Epithelial cell of proximal tubule (primary cell): ENCODE results near the gene PHRF1. TPM values are rescaled to one million over a fixed set of nuclear protein-coding genes. Genes with fewer than 3 reads are reported as not detected.

ENCODE experiments used
- DNase-seq: peaks from one replicate; pipeline ENCODE4 v3.0.0-alpha.2; 2011; ENCODE audit warnings: low read depth
- H3K4me3 ChIP-seq: 2 replicates; pipeline ENCODE4 v1.5.1; 2011; ENCODE audit warnings: low read depth, mild to moderate bottlenecking, low read length
- total RNA-seq: library from RNA; depleted of rRNA; stranded (reverse); fragments of >200 nt; gene quantifications from 2 replicates; pipeline ENCODE4 v1.2.3, GENCODE V29; 2015
- TF ChIP-seq, protein P1 (sequence below): conservative IDR thresholded peaks from 2 replicates; pipeline ENCODE4 v1.5.1; 2012; ENCODE audit warnings: low read depth, mild to moderate bottlenecking, low read length

The PHRF1 gene
- total RNA-seq, 1 donor from 2014 or later: 24.2 TPM

DNA sequence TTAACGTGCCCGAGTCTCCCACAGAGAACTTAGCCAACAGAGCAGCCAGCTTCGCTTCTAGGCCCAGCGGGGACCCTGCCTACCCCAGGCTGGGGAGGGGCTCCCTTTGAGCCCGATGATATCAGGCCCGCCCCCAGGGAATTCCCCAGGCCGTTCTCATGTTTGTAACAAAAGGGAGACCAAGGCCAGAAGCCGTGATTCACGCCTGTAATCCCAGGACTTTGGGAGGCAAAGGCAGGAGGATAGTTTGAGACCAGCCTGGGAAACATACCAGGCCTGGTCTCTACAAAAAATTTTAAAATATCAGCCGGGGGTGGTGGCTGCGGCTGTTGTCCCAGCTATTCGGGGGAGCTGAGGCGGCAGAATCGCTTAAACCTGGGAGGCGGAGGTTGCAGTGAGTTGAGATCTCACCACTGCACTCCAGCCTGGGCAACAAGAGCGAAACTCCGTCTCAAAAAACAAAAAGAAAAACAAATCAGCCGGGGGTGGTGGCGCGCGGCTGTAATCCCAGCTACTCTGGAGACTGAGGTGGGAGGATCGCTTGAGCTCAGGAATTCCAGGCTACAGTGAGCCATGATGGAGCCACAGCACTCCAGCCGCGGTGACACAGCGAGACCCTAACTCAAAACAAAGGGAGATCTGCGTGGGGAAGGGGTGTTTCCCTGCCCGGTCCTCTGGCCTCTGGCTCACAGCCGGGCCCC lies 62.5 kb downstream of the PHRF1 start:
- DNase-seq: no peak
- H3K4me3 ChIP-seq: no peak overlapping the region
- TF ChIP-seq, protein P1, sequence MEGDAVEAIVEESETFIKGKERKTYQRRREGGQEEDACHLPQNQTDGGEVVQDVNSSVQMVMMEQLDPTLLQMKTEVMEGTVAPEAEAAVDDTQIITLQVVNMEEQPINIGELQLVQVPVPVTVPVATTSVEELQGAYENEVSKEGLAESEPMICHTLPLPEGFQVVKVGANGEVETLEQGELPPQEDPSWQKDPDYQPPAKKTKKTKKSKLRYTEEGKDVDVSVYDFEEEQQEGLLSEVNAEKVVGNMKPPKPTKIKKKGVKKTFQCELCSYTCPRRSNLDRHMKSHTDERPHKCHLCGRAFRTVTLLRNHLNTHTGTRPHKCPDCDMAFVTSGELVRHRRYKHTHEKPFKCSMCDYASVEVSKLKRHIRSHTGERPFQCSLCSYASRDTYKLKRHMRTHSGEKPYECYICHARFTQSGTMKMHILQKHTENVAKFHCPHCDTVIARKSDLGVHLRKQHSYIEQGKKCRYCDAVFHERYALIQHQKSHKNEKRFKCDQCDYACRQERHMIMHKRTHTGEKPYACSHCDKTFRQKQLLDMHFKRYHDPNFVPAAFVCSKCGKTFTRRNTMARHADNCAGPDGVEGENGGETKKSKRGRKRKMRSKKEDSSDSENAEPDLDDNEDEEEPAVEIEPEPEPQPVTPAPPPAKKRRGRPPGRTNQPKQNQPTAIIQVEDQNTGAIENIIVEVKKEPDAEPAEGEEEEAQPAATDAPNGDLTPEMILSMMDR: no peak

DNA sequence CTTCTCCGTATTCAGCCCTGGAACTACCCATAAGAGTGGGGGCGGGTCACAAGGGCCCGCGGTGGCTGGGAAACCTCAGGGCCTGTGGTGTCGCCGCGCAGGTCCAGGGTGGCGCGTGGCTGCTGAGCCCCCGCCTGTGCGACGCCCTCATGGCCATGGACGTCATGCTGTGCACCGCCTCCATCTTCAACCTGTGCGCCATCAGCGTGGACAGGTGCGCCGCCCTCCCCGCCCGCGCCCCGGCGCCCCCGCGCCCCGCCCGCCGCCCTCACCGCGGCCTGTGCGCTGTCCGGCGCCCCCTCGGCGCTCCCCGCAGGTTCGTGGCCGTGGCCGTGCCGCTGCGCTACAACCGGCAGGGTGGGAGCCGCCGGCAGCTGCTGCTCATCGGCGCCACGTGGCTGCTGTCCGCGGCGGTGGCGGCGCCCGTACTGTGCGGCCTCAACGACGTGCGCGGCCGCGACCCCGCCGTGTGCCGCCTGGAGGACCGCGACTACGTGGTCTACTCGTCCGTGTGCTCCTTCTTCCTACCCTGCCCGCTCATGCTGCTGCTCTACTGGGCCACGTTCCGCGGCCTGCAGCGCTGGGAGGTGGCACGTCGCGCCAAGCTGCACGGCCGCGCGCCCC lies 63.2 kb downstream of the PHRF1 start:
- no peak for DNase-seq
- TF ChIP-seq, protein P1: no peak
- H3K4me3 ChIP-seq: no peak overlapping the region

DNA sequence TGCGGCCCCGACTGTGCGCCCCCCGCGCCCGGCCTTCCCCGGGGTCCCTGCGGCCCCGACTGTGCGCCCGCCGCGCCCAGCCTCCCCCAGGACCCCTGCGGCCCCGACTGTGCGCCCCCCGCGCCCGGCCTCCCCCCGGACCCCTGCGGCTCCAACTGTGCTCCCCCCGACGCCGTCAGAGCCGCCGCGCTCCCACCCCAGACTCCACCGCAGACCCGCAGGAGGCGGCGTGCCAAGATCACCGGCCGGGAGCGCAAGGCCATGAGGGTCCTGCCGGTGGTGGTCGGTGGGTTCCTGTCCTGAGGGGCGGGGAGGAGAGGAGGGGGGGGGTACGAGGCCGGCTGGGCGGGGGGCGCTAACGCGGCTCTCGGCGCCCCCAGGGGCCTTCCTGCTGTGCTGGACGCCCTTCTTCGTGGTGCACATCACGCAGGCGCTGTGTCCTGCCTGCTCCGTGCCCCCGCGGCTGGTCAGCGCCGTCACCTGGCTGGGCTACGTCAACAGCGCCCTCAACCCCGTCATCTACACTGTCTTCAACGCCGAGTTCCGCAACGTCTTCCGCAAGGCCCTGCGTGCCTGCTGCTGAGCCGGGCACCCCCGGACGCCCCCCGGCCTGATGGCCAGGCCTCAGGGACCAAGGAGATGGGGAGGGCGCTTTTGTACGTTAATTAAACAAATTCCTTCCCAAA lies 63.9 kb downstream of the PHRF1 start:
- no peak overlapping the region for H3K4me3 ChIP-seq
- no peak for DNase-seq

DNA sequence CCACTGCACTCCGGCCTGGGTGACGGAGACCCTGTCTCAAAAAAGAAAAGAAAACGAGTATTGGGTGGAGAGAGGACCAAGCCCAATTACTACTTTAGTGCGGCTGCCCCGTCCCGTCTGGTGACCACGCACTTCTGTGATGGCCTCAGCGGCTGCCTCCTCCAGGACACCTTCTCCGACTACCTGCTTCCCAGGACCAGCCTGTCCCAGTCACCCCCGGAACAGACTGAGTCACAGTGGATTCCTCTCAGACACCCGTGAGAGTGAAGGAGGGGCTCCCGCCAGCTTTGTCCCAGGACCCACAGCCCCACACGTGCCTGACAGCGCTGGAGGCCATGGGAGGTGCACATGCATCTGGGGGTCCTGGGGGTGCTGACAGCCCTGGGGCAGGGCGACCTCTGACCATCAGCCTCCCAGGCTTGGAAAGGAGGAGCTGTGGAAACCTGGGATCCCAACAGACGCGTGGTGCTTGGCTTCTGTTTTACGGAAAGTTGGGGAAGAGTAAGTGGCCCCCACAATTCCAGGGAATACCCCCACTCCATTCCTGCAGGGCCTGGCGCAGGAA lies 65.6 kb downstream of the PHRF1 start:
- H3K4me3 ChIP-seq: no peak overlapping the region
- DNase-seq: no peak
- TF ChIP-seq, protein P1: no peak

More for the DNA sequence above, 63.9 kb downstream of the PHRF1 start:
- TF ChIP-seq, protein P1: no peak

DNA sequence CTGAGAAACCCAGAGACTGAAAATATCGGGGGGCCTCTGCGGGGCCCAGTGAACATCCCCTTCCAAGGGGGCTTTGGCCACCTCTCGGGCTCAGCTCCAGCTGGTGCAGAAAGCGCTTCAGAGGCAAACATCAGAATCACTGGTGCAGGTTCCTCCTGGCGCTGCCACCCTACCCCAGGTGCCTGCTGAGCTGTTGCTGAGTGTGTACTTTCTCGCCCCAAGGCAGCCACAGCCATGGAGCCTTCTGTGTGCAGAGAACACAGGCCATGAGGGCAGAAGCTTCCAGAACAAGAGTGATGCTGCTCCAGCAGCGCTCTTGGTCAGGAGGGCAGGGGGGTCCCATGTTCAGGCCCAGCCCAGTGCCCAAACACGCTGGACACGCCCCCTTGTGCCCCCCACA lies 67.1 kb downstream of the PHRF1 start:
- no peak for DNase-seq
- TF ChIP-seq, protein P1: no peak
- H3K4me3 ChIP-seq: no peak overlapping the region

DNA sequence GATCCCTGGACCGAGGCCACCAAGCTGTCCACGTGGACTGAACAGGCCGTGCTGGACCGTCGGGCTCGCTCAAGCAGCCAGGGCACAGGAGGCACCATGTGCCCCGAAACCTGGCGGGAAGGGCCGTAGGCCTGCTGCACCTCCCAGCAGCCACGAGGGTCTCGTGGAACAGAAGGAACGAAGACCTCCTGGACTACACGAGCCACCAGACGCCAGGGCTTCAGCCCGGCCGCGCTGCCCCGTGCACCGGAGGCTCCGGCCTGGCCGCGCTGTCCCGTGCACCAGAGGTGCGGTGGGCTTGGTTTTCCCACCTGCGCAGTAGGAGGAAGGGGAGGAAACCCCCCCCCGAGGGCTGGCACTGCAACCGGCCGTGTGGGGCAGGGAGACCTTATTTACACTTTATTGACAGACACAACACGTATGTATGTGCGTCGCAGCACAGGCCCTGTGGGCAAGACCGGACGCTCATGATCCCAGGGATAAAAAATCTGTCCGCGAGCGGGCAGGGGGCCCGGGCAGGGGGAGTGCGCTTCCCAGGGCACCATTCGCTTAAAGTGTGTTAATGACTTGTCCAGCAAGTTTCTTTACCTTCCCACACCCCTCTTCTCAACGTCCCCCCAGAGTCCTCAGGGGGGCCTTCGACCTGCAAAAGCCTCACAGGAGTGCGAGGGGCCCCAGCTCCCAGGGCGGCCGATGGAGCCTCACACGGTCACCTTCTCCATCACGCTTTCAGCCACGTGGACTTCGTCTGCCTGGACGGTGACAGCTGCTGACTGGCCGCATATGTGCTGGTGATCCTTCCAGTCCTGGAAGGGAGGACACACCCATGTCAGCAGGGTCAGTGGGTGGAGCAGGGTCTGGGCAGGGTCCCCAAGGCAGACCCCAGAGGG lies 67.8 kb downstream of the PHRF1 start:
- no peak for DNase-seq
- TF ChIP-seq, protein P1: no peak
- no peak overlapping the region for H3K4me3 ChIP-seq
